ENCODE measurements around the gene PGGT1B.

- TF ChIP-seq POLR2AphosphoS5 (IDR thresholded peaks at IDR 0.05) (peak in 3 of 4 donors; percentile 36 to 67 (median 62)), CTCF (IDR thresholded peaks at IDR 0.05) (no peak)
Observed at GRCh38 chr5:115262321-115263077, at the start of gene PGGT1B.

All from sigmoid colon (tissue), 4 donors.